HG03558 (cell line): ENCODE results near the gene NCOR2.

Source experiments
- ATAC-seq: cut with Tn5 transposase; IDR thresholded peaks from one replicate; pipeline ENCODE4 v1.9.1; 2021; ENCODE audit warnings: moderate number of reproducible peaks; ENCODE audit not compliant: unreplicated experiment; ENCODE audit errors: extremely low read depth

Gene NCOR2

DNA sequence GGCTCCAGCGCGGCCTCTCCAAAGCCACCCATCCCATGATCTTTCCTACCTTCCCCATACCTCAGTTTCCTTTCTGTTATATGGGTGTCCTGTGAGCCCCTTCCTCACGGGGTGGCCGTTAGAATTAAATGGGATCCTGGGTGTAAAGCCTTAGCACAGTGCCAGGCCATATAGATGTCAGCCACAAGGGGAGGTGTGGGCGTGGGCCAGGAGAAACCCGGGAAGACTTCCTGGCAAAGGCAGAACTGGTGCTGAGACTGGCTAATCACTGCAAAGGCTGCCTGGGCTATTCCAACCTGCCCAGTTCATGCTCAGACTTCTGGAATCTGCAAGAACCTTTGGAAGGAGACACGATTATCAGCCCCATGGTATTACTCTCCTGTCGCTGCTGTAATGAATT lies 11.0 kb upstream of the NCOR2 start:
- no peak for ATAC-seq

GRCh38 chr12:124577986-124578385 lies 10.6 kb upstream of the NCOR2 start:
- no peak for ATAC-seq

DNA sequence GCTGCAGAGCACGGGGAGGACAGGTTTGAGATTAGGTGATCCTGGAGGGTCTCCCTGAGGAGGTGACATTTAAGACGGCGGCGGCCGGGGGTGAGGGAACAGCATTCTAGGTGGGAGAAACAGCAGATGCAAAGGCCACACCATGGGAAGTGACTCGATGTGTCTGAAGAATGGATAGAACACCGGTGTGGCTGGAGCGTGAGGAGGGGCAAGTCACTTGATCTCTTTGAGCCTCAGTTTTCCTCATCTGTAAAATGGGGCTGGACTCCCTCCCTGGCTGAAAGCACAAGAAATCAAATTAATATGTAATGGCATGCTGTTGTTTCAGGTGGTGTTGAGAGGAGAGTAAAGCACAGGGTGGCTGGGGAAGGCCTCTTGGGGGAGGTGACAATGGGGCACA lies 10.0 kb upstream of the NCOR2 start:
- ATAC-seq, result no peak

DNA sequence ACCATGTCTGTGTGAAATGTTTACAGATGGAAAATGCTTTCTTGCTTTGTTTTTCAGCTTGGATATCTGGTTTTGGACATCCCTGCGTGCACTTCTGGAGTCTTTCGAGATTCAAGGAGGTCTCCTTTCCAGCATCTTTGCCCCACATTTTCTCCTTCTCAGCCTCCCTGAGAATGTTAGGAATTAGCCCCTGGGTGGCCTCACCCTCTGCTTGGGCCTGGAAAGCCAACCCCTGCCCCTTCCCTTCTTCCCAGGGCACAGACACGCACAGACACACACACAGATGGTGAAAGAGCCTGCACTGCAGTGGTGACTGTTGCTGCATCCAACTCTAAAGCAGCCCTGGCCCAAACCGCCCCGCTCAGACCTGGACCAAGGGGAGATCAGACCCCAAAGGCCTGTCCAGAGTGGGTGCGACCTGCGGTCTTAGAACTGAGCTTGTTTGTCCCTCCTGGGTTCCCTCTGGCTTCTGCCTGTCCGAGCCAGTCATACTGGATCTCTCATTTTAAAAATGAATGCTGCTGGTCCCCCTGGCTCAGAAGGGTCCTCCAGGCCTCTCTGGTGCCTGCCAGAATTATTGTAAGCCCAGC lies 8.7 kb upstream of the NCOR2 start:
- ATAC-seq, result no peak

- no peak for ATAC-seq
Observed at GRCh38 chr12:124573839-124574786, 6.7 kb upstream of the NCOR2 start.

GRCh38 chr12:124571556-124571955 lies 4.1 kb upstream of the NCOR2 start:
- ATAC-seq, result no peak

DNA sequence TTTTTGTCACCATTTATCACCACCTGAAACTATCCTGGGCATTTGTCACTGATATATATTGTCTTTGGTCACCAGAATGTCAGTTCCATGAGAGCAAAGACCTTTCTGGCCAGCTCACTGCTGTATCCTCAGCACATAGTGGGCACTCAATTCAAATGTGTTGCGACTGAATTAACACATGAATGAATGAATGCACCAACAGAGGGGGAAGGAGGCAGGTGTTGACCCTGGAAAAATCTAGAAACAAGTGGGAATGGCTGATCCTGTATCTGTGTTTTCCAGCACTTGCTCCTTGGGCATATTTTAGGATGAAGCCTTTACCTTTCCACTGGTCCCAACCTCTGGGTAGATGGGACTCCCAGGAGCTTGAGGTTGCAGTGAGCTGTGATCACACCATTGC lies 3.4 kb upstream of the NCOR2 start:
- ATAC-seq, result no peak

- no peak for ATAC-seq
Observed at GRCh38 chr12:124569375-124570148, 2.1 kb upstream of the NCOR2 start.

GRCh38 chr12:124568431-124569374 lies 1.3 kb upstream of the NCOR2 start:
- no peak for ATAC-seq

GRCh38 chr12:124567673-124568373 lies 411 bp upstream of the NCOR2 start:
- ATAC-seq, result peak; percentile 29

DNA sequence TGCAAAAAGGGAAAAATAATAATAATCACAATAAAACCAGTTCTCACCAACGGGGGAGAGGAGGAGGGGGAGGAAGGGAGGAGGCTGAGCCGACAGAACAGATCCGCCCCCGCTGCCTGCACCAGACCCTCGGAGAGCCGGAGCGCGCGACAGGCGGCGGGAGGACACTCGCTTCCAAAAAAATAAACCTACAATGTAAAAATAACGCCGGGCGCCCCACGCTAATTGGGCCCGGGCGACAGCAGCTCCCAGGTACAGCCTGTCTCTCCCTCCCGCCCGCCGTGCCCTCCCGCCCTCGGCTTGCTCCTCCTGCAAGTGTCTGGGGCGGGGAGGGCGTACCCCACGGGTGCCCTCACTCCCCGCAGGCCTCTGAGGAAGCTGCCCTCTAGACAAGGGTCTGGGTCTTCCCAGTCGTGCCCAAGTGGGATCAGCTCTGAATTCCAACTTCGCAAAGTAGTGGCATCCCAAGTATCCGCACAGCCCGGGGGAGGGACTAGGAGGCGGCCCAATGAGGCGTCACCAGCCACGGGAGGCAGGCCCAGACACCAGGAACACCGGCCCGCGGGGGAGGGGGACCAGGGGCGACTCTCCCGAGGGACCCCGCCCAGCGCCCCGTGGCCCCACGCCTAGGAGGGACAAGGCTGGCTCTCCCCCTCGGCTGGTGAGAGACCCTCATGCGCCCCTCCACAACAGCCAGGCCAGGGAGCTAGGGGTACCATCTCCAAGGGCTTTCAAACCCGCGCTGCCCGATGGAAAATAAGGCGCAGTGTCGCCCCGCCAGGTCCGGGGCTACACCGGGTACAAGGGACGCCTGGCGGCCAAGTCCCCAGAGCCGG lies 1.0 kb downstream of the NCOR2 start:
- ATAC-seq, result no peak

DNA sequence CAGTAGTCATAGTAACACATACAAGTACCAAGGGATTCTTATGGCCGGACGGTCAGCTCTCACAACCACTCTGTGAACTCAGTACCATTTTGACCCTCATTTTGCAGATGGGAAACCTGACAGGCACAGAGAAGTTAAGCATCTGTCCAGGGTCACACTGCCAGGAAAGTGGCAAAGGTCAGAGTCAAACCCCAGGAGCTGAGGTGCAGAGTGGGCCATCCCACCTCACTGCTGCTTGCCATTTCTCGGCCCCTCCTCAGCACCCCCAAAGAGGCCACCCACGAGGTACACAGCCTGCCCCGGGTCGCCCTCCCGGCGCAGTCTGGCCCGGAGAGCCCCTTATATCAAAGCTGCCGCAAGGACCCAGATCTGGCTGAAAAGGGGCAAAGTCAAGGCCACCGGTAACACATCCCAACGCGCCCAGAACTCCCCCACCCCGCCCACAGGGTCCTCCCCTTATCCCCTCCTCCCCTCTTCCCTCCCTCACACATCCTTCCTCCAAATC lies 1.7 kb downstream of the NCOR2 start:
- ATAC-seq, result no peak

DNA sequence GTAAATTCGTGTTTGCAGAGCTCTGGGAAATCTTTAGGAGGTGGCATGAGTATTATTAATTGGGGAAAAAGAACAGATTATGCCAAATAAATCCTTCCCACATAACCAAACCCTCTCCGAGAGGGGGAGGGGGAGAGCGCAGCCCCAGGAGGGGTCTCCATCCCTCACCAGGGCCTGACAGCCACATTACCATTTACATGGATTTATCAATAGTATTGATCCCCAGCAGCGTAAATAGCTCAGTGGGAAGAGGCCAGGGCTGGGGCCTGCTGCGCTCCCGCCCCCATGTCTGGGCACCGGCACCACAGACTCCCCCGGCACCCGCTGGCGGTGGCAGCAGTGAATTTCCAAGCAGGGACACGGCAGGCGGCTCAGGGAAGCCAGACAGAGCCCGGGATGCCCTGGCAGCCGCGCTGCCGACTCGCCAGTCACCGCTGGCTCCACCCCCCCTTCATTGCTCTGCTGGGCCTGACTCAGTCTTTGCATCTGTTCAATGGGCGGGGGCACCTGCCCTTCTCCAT lies 2.4 kb downstream of the NCOR2 start:
- ATAC-seq, result no peak

GRCh38 chr12:124564232-124564958 lies 3.0 kb downstream of the NCOR2 start:
- ATAC-seq, result no peak

GRCh38 chr12:124563809-124564208 lies 3.6 kb downstream of the NCOR2 start:
- no peak for ATAC-seq

DNA sequence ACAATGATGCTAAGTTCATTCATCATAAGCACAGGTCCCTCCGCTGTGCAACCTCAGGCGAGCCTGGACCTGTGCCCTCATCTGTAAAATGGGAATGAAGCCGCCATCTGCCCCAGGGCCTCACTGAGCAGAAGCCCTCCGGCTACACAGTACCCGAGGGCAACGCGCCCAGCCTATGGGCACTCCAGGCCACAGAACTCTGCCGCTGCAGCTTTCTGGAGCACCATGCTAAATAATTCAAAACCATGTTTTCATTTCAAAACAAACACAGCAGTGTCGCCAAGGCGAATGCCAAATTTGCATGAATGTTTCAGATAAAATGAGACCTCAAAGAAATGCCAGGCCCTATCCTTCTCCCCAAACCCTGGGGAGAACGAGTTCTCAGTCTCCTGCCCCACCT lies 4.0 kb downstream of the NCOR2 start:
- ATAC-seq, result no peak

- no peak for ATAC-seq
Observed at GRCh38 chr12:124562796-124563181, 4.6 kb downstream of the NCOR2 start.
